ENCODE data around the gene RREB1. TPM values are rescaled to one million over a fixed set of nuclear protein-coding genes. Genes with fewer than 3 reads are reported as not detected.

The RREB1 gene
- total and polyA plus RNA-seq, 2 donors, result 9.2 to 13.3 TPM

GRCh38 chr6:7171119-7171518, 63.4 kb downstream of the RREB1 start:
- WGBS, result 64% methylated on average over 10 of the region's 10 CpGs
- H3K27ac ChIP-seq (ENCODE audit: low read depth in 1 of 2, low read length in 1 of 2), result no peak overlapping the region
- peaks cover 0 to under 1% of the 10 kb centered on the region in 2 donors for H3K36me3 ChIP-seq (ENCODE audit: control insufficient read depth in 2 of 2, insufficient read depth in 2 of 2, low read length in 1 of 2)
- H3K4me3 ChIP-seq (ENCODE audit: low read length in 2 of 2), result no peak overlapping the region
- DNase-seq (ENCODE audit: low read depth in 6 of 9, low spot score in 9 of 9), result peak in 4 of 9 donors; percentile 45 to 66 (median 56)
- H3K9me3 ChIP-seq (ENCODE audit: control insufficient read depth in 2 of 2, insufficient read depth in 1 of 2, low read length in 1 of 2), result no peaks in the 10 kb centered on the region
- no peaks in the 10 kb centered on the region for H3K27me3 ChIP-seq (ENCODE audit: control insufficient read depth in 2 of 2, insufficient read depth in 1 of 2, low read length in 1 of 2)
- H3K4me1 ChIP-seq (ENCODE audit: control insufficient read depth in 2 of 2, insufficient read depth in 2 of 2, low read length in 2 of 2), result peaks cover 17 to 53% of the 10 kb centered on the region in 2 donors

GRCh38 chr6:7171733-7172132, 64.0 kb downstream of the RREB1 start:
- Histone ChIP-seq H3K4me3 (ENCODE audit: low read length in 2 of 2) (no peak overlapping the region), H3K27me3 (ENCODE audit: control insufficient read depth in 2 of 2, insufficient read depth in 1 of 2, low read length in 1 of 2) (no peaks in the 10 kb centered on the region), H3K27ac (ENCODE audit: low read depth in 1 of 2, low read length in 1 of 2) (no peak overlapping the region), H3K9me3 (ENCODE audit: control insufficient read depth in 2 of 2, insufficient read depth in 1 of 2, low read length in 1 of 2) (no peaks in the 10 kb centered on the region), H3K4me1 (ENCODE audit: control insufficient read depth in 2 of 2, insufficient read depth in 2 of 2, low read length in 2 of 2) (peaks cover 17 to 48% of the 10 kb centered on the region in 2 donors), H3K36me3 (ENCODE audit: control insufficient read depth in 2 of 2, insufficient read depth in 2 of 2, low read length in 1 of 2) (peaks cover 0 to 7% of the 10 kb centered on the region in 2 donors)
- DNase-seq (ENCODE audit: low read depth in 6 of 9, low spot score in 9 of 9), result no peak
- WGBS, result 99% methylated on average over 5 of the region's 5 CpGs

GRCh38 chr6:7172649-7173048, 64.9 kb downstream of the RREB1 start:
- WGBS, result 64% methylated on average over 7 of the region's 7 CpGs
- peak in 1 of 9 donors; percentile 38 for DNase-seq (ENCODE audit: low read depth in 6 of 9, low spot score in 9 of 9)

DNA sequence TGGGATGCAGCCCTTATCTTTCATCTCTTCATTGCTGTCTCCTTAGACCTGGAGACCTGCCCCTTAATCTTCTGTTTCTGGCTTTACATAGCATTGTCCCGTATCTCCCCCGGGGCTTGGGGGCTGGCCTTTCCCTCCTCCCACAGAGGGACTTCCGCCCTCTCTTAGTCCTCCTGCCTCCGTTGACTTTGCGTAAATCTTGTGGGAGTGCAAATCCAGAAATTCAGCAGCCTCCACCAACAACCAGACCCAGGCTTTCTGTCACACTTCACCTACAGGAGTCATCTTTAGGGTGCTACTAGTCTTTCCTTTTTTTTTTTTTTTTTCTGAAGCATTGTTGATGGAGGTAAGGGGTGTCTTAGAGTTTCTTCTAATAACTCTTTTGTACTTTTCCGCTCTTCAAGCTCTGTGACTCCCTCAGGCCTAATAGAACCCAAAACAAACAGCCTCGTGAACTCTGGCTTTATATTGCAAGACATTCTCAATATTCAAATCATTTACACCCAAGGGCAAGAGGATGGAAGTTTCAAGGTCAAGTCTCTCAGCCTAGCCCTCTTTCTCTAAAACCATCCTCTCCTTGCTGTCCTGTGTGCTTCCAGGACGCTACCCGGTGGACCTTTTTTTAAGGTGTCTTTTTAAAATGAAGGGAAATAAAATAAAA, 66.2 kb downstream of the RREB1 start:
- 98% methylated on average over 9 of the region's 9 CpGs for WGBS
- H3K9me3 ChIP-seq (ENCODE audit: control insufficient read depth in 2 of 2, insufficient read depth in 1 of 2, low read length in 1 of 2), result no peaks in the 10 kb centered on the region
- H3K27ac ChIP-seq (ENCODE audit: low read depth in 1 of 2, low read length in 1 of 2), result no peak overlapping the region
- peaks cover 14 to 40% of the 10 kb centered on the region in 2 donors for H3K4me1 ChIP-seq (ENCODE audit: control insufficient read depth in 2 of 2, insufficient read depth in 2 of 2, low read length in 2 of 2)
- no peak for DNase-seq (ENCODE audit: low read depth in 6 of 9, low spot score in 9 of 9)
- H3K36me3 ChIP-seq (ENCODE audit: control insufficient read depth in 2 of 2, insufficient read depth in 2 of 2, low read length in 1 of 2), result peaks cover 3 to 20% of the 10 kb centered on the region in 2 donors
- H3K27me3 ChIP-seq (ENCODE audit: control insufficient read depth in 2 of 2, insufficient read depth in 1 of 2, low read length in 1 of 2), result no peaks in the 10 kb centered on the region
- no peak overlapping the region for H3K4me3 ChIP-seq (ENCODE audit: low read length in 2 of 2)

More at GRCh38 chr6:7172649-7173048, 64.9 kb downstream of the RREB1 start:
- H3K4me1 ChIP-seq (ENCODE audit: control insufficient read depth in 2 of 2, insufficient read depth in 2 of 2, low read length in 2 of 2), result peaks cover 17 to 47% of the 10 kb centered on the region in 2 donors
- H3K4me3 ChIP-seq (ENCODE audit: low read length in 2 of 2), result no peak overlapping the region
- H3K27ac ChIP-seq (ENCODE audit: low read depth in 1 of 2, low read length in 1 of 2), result no peak overlapping the region
- H3K36me3 ChIP-seq (ENCODE audit: control insufficient read depth in 2 of 2, insufficient read depth in 2 of 2, low read length in 1 of 2), result peaks cover 0 to 14% of the 10 kb centered on the region in 2 donors
- H3K27me3 ChIP-seq (ENCODE audit: control insufficient read depth in 2 of 2, insufficient read depth in 1 of 2, low read length in 1 of 2), result no peaks in the 10 kb centered on the region
- no peaks in the 10 kb centered on the region for H3K9me3 ChIP-seq (ENCODE audit: control insufficient read depth in 2 of 2, insufficient read depth in 1 of 2, low read length in 1 of 2)

GRCh38 chr6:7175462-7175861, 67.7 kb downstream of the RREB1 start:
- no peak overlapping the region for H3K27ac ChIP-seq (ENCODE audit: low read depth in 1 of 2, low read length in 1 of 2)

DNA sequence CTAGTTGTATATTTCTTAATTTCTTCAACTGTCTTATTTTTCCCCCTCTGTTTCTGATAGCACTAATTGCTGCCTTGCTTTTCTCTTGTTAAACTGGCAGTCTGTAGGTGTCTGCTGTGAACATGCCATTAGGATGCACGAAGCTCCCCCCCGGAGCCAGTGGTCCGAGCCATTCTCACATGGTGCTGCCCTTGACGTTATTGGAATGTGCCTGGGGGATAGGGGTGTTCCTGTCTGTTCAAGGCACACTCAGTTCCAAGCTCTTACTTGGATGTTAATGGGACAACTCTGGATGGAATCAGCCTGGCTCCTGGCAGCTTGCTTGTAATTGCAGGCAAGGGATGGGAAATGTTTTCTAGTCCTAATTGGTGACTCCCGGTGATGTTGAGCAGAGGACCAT, 68.4 kb downstream of the RREB1 start:
- 98% methylated on average over 5 of the region's 5 CpGs for WGBS

More at GRCh38 chr6:7175462-7175861, 67.7 kb downstream of the RREB1 start:
- peaks cover 8 to 27% of the 10 kb centered on the region in 2 donors for H3K4me1 ChIP-seq (ENCODE audit: control insufficient read depth in 2 of 2, insufficient read depth in 2 of 2, low read length in 2 of 2)
- WGBS, result 97% methylated on average over 5 of the region's 5 CpGs
- no peak overlapping the region for H3K4me3 ChIP-seq (ENCODE audit: low read length in 2 of 2)
- H3K27me3 ChIP-seq (ENCODE audit: control insufficient read depth in 2 of 2, insufficient read depth in 1 of 2, low read length in 1 of 2), result no peaks in the 10 kb centered on the region
- no peaks in the 10 kb centered on the region for H3K9me3 ChIP-seq (ENCODE audit: control insufficient read depth in 2 of 2, insufficient read depth in 1 of 2, low read length in 1 of 2)
- DNase-seq (ENCODE audit: low read depth in 6 of 9, low spot score in 9 of 9), result no peak
- H3K36me3 ChIP-seq (ENCODE audit: control insufficient read depth in 2 of 2, insufficient read depth in 2 of 2, low read length in 1 of 2), result peaks cover 7 to 29% of the 10 kb centered on the region in 2 donors

DNA sequence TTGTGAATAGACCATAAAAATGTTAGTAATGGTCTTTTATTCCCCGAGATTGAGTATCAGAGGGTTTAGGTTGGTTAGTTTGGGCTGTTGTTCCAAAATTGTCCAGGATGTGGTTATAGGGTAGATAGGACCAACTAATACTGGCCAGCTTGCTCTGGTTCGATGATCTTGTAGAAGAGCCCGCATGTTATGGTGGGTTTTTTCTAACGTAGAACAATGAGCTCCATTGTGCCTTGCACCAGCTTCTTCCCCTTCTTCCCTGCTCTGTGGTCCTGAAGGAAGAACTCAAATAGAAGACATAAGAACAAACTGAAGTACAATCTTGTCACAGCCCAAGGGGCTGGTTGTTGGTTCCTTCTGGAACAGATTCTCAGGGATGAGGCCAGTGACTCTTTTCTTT, 70.5 kb downstream of the RREB1 start:
- H3K9me3 ChIP-seq (ENCODE audit: control insufficient read depth in 2 of 2, insufficient read depth in 1 of 2, low read length in 1 of 2), result no peaks in the 10 kb centered on the region
- H3K4me1 ChIP-seq (ENCODE audit: control insufficient read depth in 2 of 2, insufficient read depth in 2 of 2, low read length in 2 of 2), result peaks cover 0 to 2% of the 10 kb centered on the region in 2 donors
- DNase-seq (ENCODE audit: low read depth in 6 of 9, low spot score in 9 of 9), result no peak
- no peak overlapping the region for H3K4me3 ChIP-seq (ENCODE audit: low read length in 2 of 2)
- 98% methylated on average over 4 of the region's 4 CpGs for WGBS
- H3K27ac ChIP-seq (ENCODE audit: low read depth in 1 of 2, low read length in 1 of 2), result no peak overlapping the region
- no peaks in the 10 kb centered on the region for H3K27me3 ChIP-seq (ENCODE audit: control insufficient read depth in 2 of 2, insufficient read depth in 1 of 2, low read length in 1 of 2)
- peaks cover 30 to 57% of the 10 kb centered on the region in 2 donors for H3K36me3 ChIP-seq (ENCODE audit: control insufficient read depth in 2 of 2, insufficient read depth in 2 of 2, low read length in 1 of 2)

More for the DNA sequence above, 68.4 kb downstream of the RREB1 start:
- H3K36me3 ChIP-seq (ENCODE audit: control insufficient read depth in 2 of 2, insufficient read depth in 2 of 2, low read length in 1 of 2), result peaks cover 11 to 36% of the 10 kb centered on the region in 2 donors
- H3K4me3 ChIP-seq (ENCODE audit: low read length in 2 of 2), result no peak overlapping the region
- no peaks in the 10 kb centered on the region for H3K27me3 ChIP-seq (ENCODE audit: control insufficient read depth in 2 of 2, insufficient read depth in 1 of 2, low read length in 1 of 2)
- no peaks in the 10 kb centered on the region for H3K9me3 ChIP-seq (ENCODE audit: control insufficient read depth in 2 of 2, insufficient read depth in 1 of 2, low read length in 1 of 2)
- DNase-seq (ENCODE audit: low read depth in 6 of 9, low spot score in 9 of 9), result no peak
- H3K27ac ChIP-seq (ENCODE audit: low read depth in 1 of 2, low read length in 1 of 2), result no peak overlapping the region
- H3K4me1 ChIP-seq (ENCODE audit: control insufficient read depth in 2 of 2, insufficient read depth in 2 of 2, low read length in 2 of 2), result peaks cover 4 to 22% of the 10 kb centered on the region in 2 donors

GRCh38 chr6:7180751-7181150, 73.0 kb downstream of the RREB1 start:
- 96% methylated on average over 4 of the region's 4 CpGs for WGBS

DNA sequence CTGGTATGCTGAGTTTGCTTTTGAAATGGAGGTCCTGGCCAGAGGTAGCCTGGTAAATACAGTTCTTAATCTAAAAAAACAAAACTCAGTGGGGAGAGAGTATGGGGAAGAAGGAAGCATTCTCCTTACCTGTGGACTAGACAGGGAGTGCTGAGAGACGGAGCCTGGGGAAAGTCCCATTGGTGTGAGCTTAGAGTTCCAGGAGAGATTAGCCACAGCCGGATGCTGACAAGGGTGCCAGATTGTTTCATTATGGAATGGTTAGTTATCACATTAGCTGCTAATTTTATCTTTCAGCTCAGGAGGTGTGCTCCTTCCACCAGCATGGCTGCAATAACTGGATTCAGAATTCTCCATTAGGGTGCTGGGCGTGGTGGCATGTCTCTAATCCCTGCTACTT, 75.9 kb downstream of the RREB1 start:
- DNase-seq (ENCODE audit: low read depth in 6 of 9, low spot score in 9 of 9), result no peak
- Histone ChIP-seq H3K9me3 (ENCODE audit: control insufficient read depth in 2 of 2, insufficient read depth in 1 of 2, low read length in 1 of 2) (no peaks in the 10 kb centered on the region), H3K4me3 (ENCODE audit: low read length in 2 of 2) (no peak overlapping the region), H3K36me3 (ENCODE audit: control insufficient read depth in 2 of 2, insufficient read depth in 2 of 2, low read length in 1 of 2) (peaks cover 67 to 82% of the 10 kb centered on the region in 2 donors), H3K27me3 (ENCODE audit: control insufficient read depth in 2 of 2, insufficient read depth in 1 of 2, low read length in 1 of 2) (no peaks in the 10 kb centered on the region), H3K4me1 (ENCODE audit: control insufficient read depth in 2 of 2, insufficient read depth in 2 of 2, low read length in 2 of 2) (peaks cover 0 to 2% of the 10 kb centered on the region in 2 donors), H3K27ac (ENCODE audit: low read depth in 1 of 2, low read length in 1 of 2) (no peak overlapping the region)
- 98% methylated on average over 3 of the region's 3 CpGs for WGBS

More at GRCh38 chr6:7180751-7181150, 73.0 kb downstream of the RREB1 start:
- Histone ChIP-seq H3K4me1 (ENCODE audit: control insufficient read depth in 2 of 2, insufficient read depth in 2 of 2, low read length in 2 of 2) (peaks cover 0 to 2% of the 10 kb centered on the region in 2 donors), H3K27ac (ENCODE audit: low read depth in 1 of 2, low read length in 1 of 2) (no peak overlapping the region), H3K27me3 (ENCODE audit: control insufficient read depth in 2 of 2, insufficient read depth in 1 of 2, low read length in 1 of 2) (no peaks in the 10 kb centered on the region), H3K36me3 (ENCODE audit: control insufficient read depth in 2 of 2, insufficient read depth in 2 of 2, low read length in 1 of 2) (peaks cover 44 to 76% of the 10 kb centered on the region in 2 donors), H3K4me3 (ENCODE audit: low read length in 2 of 2) (no peak overlapping the region), H3K9me3 (ENCODE audit: control insufficient read depth in 2 of 2, insufficient read depth in 1 of 2, low read length in 1 of 2) (no peaks in the 10 kb centered on the region)
- no peak for DNase-seq (ENCODE audit: low read depth in 6 of 9, low spot score in 9 of 9)
